Panc1 (cell line): Measurements from ENCODE around the gene ADAM23. TPM values are rescaled to one million over a fixed set of nuclear protein-coding genes. Genes with fewer than 3 reads are reported as not detected.

Experiments used
- ATAC-seq: fragments of 200-7000 bp; cut with Tn5 transposase; 2 replicates; pipeline ENCODE4 v1.9.1; 2020; ENCODE audit warnings: mild to moderate bottlenecking, moderate library complexity
- BruUV-seq: library from RNA; stranded (reverse); fragments of 400-500 nt; replicated peaks from 2 replicates; lab custom pipeline; 2021; lab: Mats Ljungman, UMichigan
- CTCF ChIA-PET: fragments of 300-600 bp; sonication (Branson Sonifier 250); formaldehyde crosslinking; loops from one replicate; lab custom pipeline; 2022; ENCODE audit warnings: antibody characterized with exemption; lab: Charles Lee
- POLR2A ChIA-PET: fragments of 300-600 bp; sonication (Branson Sonifier 250); formaldehyde crosslinking; loops from one replicate; lab custom pipeline; 2022; ENCODE audit warnings: antibody characterized with exemption; lab: Charles Lee
- DNase-seq: peaks from one replicate; pipeline ENCODE4 v3.0.0-alpha.2; 2010; ENCODE audit warnings: low read depth, low spot score
- H3K27ac ChIP-seq: 2 replicates; pipeline ENCODE4 v1.5.1; 2011; ENCODE audit warnings: mild to moderate bottlenecking, low read length, inconsistent platforms
- H3K27me3 ChIP-seq: fragments of 200-500 bp; sonication (Bioruptor generic); 2 replicates; pipeline ENCODE4 v1.6.0; 2014; ENCODE audit warnings: low read length, inconsistent platforms; ENCODE audit not compliant: control insufficient read depth, insufficient read depth
- H3K36me3 ChIP-seq: fragments of 200-500 bp; sonication (Bioruptor generic); 2 replicates; pipeline ENCODE4 v1.5.1; 2014; ENCODE audit warnings: inconsistent platforms, mild to moderate bottlenecking, low read length, moderate library complexity; ENCODE audit not compliant: control insufficient read depth, insufficient read depth
- H3K4me1 ChIP-seq: 2 replicates; pipeline ENCODE4 v1.5.1; 2011; ENCODE audit warnings: inconsistent platforms, mild to moderate bottlenecking, low read length, moderate library complexity; ENCODE audit not compliant: control insufficient read depth, insufficient read depth
- H3K4me3 ChIP-seq, 2 experiments: 2 replicates each; pipeline ENCODE4 v1.5.1; 2011 to 2012; ENCODE audit warnings: low read depth in 2 of 2, low read length in 2 of 2, mild to moderate bottlenecking in 2 of 2, inconsistent platforms in 1 of 2, moderate library complexity in 1 of 2
- H3K9me3 ChIP-seq: fragments of 200-500 bp; sonication (Bioruptor generic); 2 replicates; pipeline ENCODE4 v1.5.1; 2014; ENCODE audit warnings: low read depth, mild to moderate bottlenecking, inconsistent platforms, low read length, moderate library complexity; ENCODE audit not compliant: control insufficient read depth, insufficient read depth
- POLR2AphosphoS5 ChIP-seq: IDR thresholded peaks from 2 replicates; pipeline ENCODE4 v1.6.1; 2012; ENCODE audit warnings: mild to moderate bottlenecking, low read depth, low read length, moderate library complexity
- REST ChIP-seq, 2 experiments: IDR thresholded peaks; 2 replicates each; pipeline ENCODE4 v1.6.1; 2011 to 2012; ENCODE audit warnings: low read depth in 2 of 2, control low read depth in 1 of 2, low read length in 1 of 2, mild to moderate bottlenecking in 1 of 2, moderate library complexity in 1 of 2; ENCODE audit not compliant: insufficient read depth in 1 of 2
- SIN3A ChIP-seq: IDR thresholded peaks from 2 replicates; pipeline ENCODE4 v1.6.1; 2012; ENCODE audit warnings: low read depth, mild to moderate bottlenecking, low read length, moderate library complexity, borderline replicate concordance; ENCODE audit not compliant: insufficient read depth
- TCF7L2 ChIP-seq: IDR thresholded peaks from 2 replicates; pipeline ENCODE4 v1.6.1; 2011; ENCODE audit warnings: mild to moderate bottlenecking, low read depth, low read length, inconsistent platforms
- in situ Hi-C: cut with HindIII; loops from 2 replicates; pipeline ENCODE4 v1.10.0; 2016; ENCODE audit warnings: low sequenced_read_pairs, low pct_unique_long_range_greater_than_20kb
- intact Hi-C: fragments of 100-400 bp; cut with micrococcal nuclease; formaldehyde crosslinking; loops from one replicate; pipeline ENCODE4 v1.10.0; 2022; ENCODE audit not compliant: unreplicated experiment
- total RNA-seq: library from RNA; stranded (reverse); gene quantifications from one replicate; pipeline ENCODE4 v1.2.1, GENCODE V29; 2021; ENCODE audit not compliant: unreplicated experiment
- TF ChIP-seq, protein P1 (sequence below): fragments of 450-650 bp; IDR thresholded peaks from 2 replicates; pipeline ENCODE4 v1.5.1; 2017; ENCODE audit warnings: mild to moderate bottlenecking

ADAM23 gene
- total RNA-seq, 1 experiment from 2014 or later: 0.18 TPM

- Histone ChIP-seq H3K4me3 (no peak overlapping the region), H3K27me3 (peaks cover 2% of the 10 kb centered on the region), H3K9me3 (no peaks in the 10 kb centered on the region), H3K4me1 (no peaks in the 10 kb centered on the region), H3K27ac (no peak overlapping the region), H3K36me3 (no peaks in the 10 kb centered on the region)
- ChIA-PET CTCF (no interaction called here), POLR2A (no interaction called here)
- in situ Hi-C loops: no loop called here
- no peak for TF ChIP-seq POLR2AphosphoS5
- BruUV-seq: no TSS peak
- no peak for ATAC-seq
- intact Hi-C loops: no loop called here
- DNase-seq: no peak
Measured at GRCh38 chr2:206428783-206429182, 14.5 kb upstream of the ADAM23 start.

DNA sequence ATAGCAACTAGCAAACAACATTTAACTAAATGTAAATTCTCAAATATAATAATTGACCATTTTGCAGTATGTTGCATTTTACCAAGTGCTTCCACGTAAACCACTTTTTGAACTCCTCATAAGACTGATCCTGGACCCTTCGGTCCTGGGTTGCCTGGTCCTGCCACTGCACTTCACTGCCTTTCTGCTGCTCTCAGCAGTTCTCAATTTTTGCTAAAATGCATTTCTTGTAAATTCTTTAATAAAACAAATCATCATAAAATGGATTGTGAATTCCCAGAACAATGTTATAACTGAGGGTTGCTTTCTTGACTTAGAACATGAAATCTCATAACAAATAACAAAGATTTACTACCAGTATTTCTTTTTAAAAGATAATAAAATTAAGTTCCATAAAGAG lies 12.9 kb upstream of the ADAM23 start:
- TF ChIP-seq REST (IDR thresholded peaks at IDR 0.05; ENCODE audit: insufficient read depth in 1 of 2, low read depth in 2 of 2, low read length in 1 of 2) (no peak), SIN3A (no peak), TCF7L2 (no peak), POLR2AphosphoS5 (no peak)
- TF ChIP-seq, protein P1, sequence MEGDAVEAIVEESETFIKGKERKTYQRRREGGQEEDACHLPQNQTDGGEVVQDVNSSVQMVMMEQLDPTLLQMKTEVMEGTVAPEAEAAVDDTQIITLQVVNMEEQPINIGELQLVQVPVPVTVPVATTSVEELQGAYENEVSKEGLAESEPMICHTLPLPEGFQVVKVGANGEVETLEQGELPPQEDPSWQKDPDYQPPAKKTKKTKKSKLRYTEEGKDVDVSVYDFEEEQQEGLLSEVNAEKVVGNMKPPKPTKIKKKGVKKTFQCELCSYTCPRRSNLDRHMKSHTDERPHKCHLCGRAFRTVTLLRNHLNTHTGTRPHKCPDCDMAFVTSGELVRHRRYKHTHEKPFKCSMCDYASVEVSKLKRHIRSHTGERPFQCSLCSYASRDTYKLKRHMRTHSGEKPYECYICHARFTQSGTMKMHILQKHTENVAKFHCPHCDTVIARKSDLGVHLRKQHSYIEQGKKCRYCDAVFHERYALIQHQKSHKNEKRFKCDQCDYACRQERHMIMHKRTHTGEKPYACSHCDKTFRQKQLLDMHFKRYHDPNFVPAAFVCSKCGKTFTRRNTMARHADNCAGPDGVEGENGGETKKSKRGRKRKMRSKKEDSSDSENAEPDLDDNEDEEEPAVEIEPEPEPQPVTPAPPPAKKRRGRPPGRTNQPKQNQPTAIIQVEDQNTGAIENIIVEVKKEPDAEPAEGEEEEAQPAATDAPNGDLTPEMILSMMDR: no peak
- intact Hi-C loops (no loop called here), in situ Hi-C loops (no loop called here)
- ATAC-seq (no peak), DNase-seq (no peak)
- Histone ChIP-seq H3K9me3 (no peaks in the 10 kb centered on the region), H3K4me1 (no peaks in the 10 kb centered on the region), H3K27ac (no peak overlapping the region), H3K36me3 (no peaks in the 10 kb centered on the region), H3K4me3 (no peak overlapping the region), H3K27me3 (peaks cover 3% of the 10 kb centered on the region)
- ChIA-PET CTCF (no interaction called here), POLR2A (no interaction called here)
- BruUV-seq: no TSS peak

DNA sequence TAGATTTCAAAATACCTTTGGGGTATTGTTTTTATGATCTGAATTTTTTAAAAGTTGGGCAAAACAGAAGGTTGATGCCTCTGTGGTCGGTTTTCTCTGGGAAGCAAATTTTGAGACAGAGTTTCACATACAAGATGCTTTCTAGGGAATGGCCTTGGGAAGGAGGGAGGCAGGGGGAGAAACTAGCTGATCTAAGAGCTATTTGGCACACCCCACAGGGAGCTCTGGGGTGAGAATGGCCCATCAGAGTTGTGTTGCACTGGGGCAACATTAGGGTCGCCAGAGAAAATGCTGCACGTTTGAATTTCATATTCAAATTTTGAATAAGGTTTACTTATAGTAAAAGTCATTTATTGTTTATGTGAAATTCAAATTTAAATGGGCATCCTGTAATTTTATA lies 11.9 kb upstream of the ADAM23 start:
- in situ Hi-C loops (no loop called here), intact Hi-C loops (no loop called here)
- TF ChIP-seq TCF7L2 (no peak), POLR2AphosphoS5 (no peak), SIN3A (no peak), REST (IDR thresholded peaks at IDR 0.05; ENCODE audit: insufficient read depth in 1 of 2, low read depth in 2 of 2, low read length in 1 of 2) (no peak)
- TF ChIP-seq, protein P1: no peak
- no peak for DNase-seq
- H3K4me3 ChIP-seq: no peak overlapping the region
- no peaks in the 10 kb centered on the region for H3K9me3 ChIP-seq
- CTCF ChIA-PET: no interaction called here
- POLR2A ChIA-PET: no interaction called here
- no TSS peak for BruUV-seq
- no peaks in the 10 kb centered on the region for H3K36me3 ChIP-seq
- H3K27me3 ChIP-seq: peaks cover 6% of the 10 kb centered on the region
- no peak overlapping the region for H3K27ac ChIP-seq
- no peaks in the 10 kb centered on the region for H3K4me1 ChIP-seq
- ATAC-seq: no peak
